HG02642 (cell line): ENCODE data around the gene CACNA1C.

Experiments
- ATAC-seq: cut with Tn5 transposase; IDR thresholded peaks from one replicate; pipeline ENCODE4 v1.9.1; 2021; ENCODE audit warnings: mild to moderate bottlenecking; ENCODE audit not compliant: unreplicated experiment, poor library complexity

The CACNA1C gene

GRCh38 chr12:2034633-2035430, 18.0 kb upstream of the CACNA1C start:
- ATAC-seq = peak; percentile 74

DNA sequence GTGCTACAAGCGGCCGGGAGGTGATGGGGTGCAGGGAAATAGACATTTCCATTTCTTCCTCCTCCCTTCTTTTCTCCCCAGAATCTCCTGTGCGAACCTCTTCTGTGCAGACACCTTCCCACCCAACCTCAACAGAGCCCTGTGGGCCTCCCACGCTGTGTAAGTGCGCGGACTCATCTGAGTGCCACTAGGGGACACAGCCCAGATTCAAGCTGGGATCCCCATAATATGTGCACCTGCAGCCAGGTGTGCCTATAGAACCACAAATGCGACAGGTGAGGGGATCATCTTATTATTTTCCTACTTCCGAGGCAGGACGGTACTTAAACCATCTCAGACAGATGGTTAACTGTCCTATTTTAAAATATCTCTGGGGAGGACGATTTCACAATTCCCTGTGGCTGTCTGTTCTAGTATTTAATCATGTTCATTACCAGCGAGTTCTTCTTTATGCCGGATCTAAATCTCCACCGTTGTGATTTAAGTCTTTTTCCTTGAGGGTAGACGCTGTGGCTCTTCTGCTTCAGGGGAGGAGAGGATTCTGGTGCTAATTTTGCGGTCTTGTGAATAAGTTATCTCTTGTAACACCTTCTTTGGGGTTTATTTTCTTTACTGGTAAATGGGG, 17.2 kb upstream of the CACNA1C start:
- no peak for ATAC-seq

GRCh38 chr12:2039034-2039433, 13.8 kb upstream of the CACNA1C start:
- ATAC-seq = no peak

GRCh38 chr12:2043054-2043453, 9.7 kb upstream of the CACNA1C start:
- ATAC-seq = no peak

- no peak for ATAC-seq
Observed at GRCh38 chr12:2044165-2044564, 8.6 kb upstream of the CACNA1C start.

DNA sequence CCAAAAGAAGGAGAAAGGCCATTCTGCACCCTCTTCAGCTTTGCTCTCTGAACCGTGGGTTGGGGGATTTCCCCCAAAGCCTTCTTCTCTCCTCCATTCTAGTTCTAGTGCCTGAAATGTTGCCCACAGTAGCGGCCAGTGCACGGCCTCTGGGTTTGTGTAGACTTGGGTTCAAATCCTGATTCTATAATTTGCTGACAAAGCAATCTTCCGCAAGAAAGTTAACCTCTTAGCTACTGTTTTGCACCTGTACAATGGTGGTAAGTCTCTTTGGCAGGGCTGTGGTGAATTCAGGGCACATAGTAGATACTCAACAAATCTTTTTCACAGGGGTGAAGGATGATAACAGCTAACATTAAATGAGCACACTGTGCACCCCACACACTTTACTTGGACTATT, 5.8 kb upstream of the CACNA1C start:
- ATAC-seq = no peak

GRCh38 chr12:2047752-2048151, 5.0 kb upstream of the CACNA1C start:
- no peak for ATAC-seq

GRCh38 chr12:2049604-2050540, 2.9 kb upstream of the CACNA1C start:
- ATAC-seq = no peak

GRCh38 chr12:2051700-2052621, 826 bp upstream of the CACNA1C start:
- no peak for ATAC-seq

DNA sequence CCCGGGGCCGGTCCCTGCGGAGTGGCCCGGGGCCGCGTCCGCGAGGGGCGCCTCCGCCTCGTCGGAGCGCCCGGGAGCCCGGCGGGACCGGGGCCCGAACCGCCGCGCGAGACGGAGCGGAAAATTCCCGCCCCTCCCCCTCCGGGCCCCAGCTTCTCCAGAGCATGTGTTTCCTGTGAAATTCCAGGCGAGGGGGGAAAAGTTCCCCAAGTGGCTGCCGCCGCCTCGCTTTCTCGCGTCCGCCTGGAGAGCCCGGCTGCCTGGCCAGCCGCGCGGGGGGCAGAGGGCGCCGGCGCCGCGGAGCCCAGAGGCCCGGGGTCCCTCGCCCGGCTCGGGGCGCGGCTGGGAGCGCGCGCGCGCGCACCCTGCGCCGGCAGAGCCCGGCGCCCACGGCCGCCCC, 904 bp downstream of the CACNA1C start:
- ATAC-seq = no peak

DNA sequence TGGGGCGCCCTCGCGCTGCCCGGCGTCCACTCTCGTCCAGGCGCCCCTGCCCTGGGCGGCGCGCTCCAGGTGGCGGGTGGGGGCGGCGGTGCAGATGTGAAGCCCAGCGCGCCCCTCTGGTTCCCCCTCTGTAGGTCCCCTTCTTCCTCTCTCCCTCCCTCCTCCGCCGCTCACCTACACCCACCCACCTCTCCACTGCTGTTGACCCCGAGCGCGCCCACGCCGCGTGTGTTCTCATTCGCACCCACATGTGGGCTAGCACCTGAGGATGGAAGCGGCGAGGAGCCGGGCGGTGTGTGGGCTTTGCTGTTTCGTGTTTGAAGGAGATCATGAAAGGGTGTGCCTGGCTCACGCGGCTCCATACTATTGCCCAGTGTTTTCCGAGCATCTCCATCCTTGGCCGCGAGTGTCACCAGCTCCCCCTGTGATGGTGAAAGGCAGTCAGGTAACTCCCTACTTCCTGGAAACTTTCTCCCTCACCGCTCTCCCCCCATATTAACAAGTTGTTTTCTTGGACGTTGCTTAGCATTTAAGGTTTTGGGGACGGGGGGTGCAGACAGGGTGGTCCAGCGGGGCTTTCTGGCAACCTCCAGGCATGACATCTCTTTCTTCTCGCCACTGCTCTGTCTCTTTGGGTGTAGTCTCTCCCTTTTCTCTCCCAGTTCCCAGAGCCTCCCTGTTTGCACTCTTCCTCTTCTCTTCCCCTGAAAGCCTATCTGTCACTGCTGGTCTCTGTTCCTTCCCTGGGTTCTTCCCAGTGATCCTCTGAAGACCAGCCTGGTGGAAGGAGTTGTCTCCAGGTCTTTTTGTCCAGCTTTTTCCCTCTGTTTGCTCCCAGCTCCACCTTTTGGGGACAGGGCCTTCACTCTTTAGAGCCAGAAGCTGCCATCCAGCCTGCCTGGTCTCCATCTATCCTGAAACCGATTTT, 1.6 kb downstream of the CACNA1C start:
- no peak for ATAC-seq

- no peak for ATAC-seq
Observed at GRCh38 chr12:2057041-2057794, 4.4 kb downstream of the CACNA1C start.

DNA sequence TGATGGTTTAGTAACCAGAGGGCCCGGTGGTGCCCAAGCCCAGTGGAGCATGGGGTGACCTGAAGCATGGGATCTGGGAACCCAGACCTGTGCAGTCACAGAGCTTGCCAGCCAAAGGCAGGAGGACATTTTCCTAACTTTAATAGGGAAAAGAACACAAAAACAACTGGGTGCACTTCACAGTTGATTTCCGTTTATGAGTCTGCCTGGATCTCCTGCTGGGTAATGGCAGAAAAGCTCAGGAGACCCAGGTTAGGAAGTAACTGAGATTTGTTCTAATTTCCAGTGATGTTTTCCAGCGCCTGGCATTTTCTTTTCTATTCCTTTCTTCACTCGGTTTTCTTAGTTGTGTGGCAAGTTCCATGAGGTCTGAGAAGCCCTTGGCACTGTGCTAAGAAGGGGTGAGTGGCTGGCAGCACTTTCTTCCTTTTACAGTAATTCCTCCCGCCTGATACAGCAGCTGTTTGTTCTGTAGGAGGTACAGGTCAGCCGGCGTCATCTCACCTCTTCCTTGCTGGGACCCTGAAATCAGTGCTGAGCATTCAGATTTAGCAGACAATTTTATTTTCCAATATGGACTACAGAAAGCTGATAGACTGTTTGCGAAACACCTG, 5.1 kb downstream of the CACNA1C start:
- no peak for ATAC-seq

GRCh38 chr12:2058837-2059236, 6.0 kb downstream of the CACNA1C start:
- no peak for ATAC-seq

DNA sequence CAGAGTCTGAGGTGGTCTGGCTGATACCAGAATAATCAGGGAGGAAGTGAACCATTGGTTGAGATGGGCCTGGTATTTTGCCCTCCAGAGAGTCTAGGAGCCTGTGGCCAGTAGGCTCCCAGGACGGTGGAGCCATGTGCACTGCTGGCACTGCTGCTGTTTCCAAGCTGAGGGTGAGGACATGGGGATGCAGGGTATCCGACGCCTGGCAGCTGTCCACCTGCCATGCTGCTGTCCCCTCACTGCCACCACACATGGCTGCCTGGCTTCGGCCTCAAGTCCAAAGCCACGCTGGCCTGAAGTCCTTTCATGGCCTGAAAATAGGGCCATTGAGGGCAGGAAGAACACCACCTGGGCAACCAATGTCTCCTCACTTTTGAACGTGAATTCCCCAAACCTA, 8.6 kb downstream of the CACNA1C start:
- no peak for ATAC-seq

GRCh38 chr12:2064071-2064507, 11.3 kb downstream of the CACNA1C start:
- ATAC-seq = no peak

GRCh38 chr12:2068653-2069052, 15.9 kb downstream of the CACNA1C start:
- no peak for ATAC-seq
